NCI-H82 treated with DMSO at 0.1 percent for 48 hours (cell line): Measurements from ENCODE around the gene ADAMTSL4.

Experiments
- DNase-seq: peaks from one replicate; lab custom pipeline; 2025; ENCODE audit not compliant: unreplicated experiment; lab: John Stamatoyannopoulos, UW

ADAMTSL4 gene

DNA sequence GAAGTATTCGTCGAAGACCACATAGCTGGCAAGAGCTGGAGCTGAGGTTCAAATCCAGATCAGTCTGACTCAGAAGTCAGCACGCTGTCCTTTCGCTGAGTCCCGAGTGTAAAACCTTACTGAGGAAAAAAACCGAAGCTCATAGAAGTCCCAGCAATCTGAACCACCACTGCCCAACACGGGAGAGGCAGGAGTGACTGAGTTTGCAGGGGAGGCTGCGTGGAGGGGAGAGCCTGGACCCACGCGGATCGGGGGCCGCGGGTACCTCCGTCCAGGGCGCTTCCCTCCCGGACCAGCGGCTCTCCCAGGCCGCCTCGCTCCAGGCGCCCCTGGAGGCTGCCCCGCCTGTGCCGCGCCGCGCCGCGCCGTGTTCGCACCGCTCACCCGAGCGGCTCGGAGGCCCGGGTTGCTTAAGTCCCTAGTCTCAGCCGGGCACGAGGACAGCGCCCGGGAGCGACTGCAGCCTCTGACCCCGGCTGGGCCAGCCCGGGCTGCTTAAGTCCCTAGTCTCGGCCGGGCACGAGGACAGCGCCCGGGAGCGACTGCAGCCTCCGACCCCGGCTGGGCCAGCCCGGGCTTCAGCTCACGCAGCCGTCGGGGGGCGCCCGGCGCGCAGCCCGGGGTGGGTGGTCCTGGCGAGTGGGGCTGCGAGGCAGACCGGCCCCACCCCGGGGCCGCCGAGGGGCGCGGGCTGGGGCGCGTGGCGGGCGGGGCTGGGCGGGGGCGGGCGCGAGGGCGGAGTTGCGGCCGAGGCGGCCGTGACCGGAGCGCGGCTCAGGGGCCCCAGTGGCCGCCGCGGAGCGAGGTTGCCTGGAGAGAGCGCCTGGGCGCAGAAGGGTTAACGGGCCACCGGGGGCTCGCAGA is at the start of gene ADAMTSL4:
TSS of gene ADAMTSL4 (plus strand) at position 777 of the 864 bp plus-strand sequence. CDS start 2,881 bp downstream, outside the sequence.
- DNase-seq, result no peak

DNA sequence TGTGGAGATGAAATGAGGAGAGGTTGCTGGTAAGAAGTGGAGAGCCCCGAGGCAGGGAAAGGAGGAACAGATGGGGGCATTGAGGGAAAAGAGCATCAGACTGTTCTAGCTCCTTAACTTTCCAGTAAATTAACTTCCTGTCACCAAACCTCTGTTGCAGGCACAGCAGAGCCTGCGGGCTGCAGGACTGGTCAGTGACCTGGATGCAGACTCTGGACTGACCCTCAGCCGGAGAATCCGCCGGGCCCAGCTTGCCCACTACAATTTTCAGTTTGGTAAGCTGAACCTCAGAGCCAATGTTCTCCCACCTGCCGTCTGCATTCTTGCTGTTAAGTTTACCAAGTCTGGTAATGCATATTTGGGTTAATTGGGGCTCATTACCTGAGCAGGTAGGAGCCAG is 43.8 kb upstream of the ADAMTSL4 start:
- no peak for DNase-seq

DNA sequence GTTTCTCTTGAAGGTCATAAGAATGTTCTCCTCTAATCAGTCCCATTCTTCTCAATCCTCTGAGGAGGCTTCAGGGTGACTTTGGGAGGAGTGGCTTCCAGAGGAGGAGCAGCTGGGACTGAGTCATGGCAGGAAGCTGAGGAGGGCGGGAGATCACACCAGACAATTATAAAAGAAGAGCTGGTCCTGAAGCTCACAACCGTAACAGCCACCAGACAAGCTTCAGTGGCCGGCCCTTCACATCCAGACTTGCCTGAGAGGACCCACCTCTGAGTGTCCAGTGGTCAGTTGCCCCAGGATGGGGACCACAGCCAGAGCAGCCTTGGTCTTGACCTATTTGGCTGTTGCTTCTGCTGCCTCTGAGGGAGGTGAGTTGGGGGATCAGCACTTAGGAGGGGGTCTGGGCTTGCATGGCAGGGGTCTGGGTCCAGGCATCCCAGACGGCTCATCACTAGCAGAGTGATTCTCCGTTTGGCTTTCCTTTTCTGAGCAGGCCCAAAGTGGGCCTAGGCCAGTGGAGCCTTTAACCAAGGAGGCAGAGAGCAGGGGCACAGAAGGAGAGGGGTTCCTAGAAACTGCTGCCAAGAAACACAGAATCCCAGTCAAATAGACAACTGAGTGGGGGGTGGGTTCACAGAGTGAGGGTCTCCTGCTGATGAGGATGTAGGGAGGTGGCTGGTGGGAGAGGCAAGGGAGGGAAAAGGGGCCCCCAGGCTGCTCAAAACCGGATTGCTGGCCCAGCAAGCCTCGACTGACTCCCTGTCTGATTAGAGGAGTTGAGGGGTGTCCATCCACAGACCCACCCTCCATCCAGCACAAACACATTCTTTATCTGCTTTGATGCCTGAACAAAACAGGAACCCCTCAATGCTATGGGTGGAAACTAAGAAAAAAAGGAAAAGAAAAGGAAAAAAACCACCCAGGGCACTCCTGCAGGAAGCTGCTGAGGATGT is 41.0 kb upstream of the ADAMTSL4 start, which contains the start of gene ECM1:
TSS of gene ECM1 (plus strand) at position 198 of the 953 bp plus-strand sequence. CDS start at position 299, 101 bp downstream.
- DNase-seq, result no peak

DNA sequence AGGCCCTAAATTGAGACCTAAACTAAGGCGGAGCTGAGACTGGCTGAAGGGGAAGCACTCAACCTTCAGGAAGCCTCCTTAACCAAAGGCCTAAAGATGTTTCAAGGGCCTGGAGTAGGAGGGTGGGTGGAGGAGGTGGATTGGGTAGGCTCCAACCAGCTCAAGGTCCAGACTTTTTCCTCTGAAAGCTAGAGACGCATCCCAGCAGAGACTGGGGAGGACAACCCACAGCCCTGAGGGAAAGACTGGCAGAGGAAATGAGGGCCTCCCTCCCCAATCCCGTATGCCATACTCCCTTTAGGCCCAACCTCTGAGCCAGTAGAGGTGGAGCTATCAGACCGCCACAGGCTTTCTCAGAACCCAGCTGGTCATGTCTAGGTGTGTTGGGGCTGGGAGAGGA is 40.2 kb upstream of the ADAMTSL4 start:
- DNase-seq, result no peak

DNA sequence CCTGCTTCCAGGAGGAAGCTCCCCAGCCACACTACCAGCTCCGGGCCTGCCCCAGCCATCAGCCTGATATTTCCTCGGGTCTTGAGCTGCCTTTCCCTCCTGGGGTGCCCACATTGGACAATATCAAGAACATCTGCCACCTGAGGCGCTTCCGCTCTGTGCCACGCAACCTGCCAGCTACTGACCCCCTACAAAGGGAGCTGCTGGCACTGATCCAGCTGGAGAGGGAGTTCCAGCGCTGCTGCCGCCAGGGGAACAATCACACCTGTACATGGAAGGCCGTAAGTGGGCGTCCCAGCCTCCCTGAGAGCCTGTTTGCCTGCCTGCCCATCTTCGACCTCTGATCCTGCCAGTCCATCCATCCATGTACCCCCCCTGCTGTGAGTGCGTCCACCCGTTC is 37.7 kb upstream of the ADAMTSL4 start:
- no peak for DNase-seq

DNA sequence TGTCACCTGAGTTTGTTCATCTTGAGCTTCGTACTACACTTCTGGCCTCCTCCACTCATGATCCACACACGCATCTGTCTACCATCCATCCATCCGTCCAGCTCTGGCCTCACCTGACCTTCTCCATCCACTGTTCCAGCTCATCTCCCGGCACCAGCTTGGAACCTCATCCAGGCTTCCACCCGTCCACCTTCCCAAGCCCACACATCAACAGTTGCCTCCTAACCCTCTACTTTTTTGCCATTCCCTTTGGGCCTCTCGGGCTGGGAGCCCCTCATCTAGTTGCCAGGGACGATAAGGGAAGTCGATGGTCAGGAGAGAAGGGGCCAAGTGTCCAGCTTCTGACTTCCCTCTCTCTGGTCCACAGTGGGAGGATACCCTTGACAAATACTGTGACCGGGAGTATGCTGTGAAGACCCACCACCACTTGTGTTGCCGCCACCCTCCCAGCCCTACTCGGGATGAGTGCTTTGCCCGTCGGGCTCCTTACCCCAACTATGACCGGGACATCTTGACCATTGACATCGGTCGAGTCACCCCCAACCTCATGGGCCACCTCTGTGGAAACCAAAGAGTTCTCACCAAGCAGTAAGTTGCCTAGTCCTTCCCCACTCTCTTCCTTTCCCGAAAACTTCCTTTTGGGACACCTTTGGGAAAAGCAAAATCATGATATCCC is 37.1 kb upstream of the ADAMTSL4 start:
- DNase-seq, result no peak

DNA sequence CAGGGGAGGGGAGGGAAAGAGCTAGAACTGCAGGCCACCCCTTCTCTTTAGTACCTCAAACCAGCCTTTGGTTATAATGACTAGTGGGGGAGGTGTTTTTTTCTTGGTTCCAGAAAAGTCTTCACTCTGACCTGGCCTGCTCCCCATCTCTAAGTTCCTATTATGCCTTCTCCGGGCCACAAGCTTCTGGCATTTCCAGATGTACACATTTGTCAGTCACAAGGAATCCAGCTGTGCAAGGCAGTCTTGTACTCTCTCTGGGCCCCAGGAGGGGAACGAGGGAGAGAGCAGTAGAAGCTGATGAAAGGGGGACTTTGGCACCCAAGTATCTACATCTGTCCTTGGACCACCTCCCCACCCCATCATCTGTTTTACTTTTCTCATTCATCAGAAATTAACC is 36.4 kb upstream of the ADAMTSL4 start:
- DNase-seq, result no peak

DNA sequence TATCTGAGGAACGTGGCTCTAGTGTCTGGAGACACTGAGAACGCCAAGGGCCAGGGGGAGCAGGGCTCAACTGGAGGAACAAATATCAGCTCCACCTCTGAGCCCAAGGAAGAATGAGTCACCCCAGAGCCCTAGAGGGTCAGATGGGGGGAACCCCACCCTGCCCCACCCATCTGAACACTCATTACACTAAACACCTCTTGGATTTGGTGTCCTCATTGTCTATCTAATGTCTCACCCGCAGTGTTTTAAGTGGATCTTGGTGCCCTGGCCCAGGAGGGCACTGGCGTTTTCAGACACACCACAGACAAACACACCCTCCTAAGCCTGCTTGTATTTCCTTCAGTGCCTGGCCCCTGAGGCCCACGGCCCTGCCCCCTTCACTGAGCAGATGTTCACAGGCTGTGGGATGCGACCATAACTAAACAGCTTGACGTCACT is 35.8 kb upstream of the ADAMTSL4 start:
- DNase-seq, result peak; percentile 34

DNA sequence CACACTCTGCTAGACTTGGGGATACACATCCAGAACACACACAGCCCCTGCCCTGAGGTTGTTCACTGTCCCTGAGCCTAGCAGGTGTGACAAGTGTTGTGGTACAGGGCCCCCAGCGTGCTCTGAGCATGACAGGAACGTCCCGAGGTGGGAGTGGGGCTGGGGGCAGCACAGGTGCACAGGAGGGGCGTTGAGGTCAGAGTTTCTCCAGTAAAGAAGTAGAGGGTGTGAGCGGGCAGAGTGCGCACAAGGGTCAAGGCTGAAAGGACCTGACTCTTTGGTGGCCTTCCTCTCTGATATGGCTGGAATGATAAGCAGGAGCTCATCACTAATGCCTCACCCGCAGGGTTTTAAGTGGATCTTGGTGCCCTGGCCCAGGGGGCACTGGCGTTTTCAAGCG is 34.9 kb upstream of the ADAMTSL4 start:
- no peak for DNase-seq

DNA sequence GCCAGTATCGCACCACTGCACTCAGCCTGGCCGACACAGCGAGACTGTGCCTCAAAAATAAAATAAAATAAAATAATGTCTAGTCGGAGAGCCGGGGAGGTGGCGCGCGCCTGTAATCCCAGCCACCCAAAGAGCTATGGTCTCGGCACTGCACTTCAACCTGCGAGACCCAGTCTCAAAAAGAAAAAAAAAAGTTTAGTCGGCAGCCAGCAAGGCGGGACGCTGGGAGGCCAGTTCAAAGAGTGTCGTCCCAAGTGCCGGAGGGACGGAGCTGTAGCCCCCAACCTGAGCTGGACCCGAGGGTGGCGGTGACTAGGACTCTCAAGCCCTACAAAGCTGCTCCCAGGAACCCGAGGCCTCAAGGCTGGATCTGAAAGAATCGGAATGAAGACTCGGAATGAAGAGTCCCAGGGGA is 34.3 kb upstream of the ADAMTSL4 start:
- DNase-seq, result no peak

DNA sequence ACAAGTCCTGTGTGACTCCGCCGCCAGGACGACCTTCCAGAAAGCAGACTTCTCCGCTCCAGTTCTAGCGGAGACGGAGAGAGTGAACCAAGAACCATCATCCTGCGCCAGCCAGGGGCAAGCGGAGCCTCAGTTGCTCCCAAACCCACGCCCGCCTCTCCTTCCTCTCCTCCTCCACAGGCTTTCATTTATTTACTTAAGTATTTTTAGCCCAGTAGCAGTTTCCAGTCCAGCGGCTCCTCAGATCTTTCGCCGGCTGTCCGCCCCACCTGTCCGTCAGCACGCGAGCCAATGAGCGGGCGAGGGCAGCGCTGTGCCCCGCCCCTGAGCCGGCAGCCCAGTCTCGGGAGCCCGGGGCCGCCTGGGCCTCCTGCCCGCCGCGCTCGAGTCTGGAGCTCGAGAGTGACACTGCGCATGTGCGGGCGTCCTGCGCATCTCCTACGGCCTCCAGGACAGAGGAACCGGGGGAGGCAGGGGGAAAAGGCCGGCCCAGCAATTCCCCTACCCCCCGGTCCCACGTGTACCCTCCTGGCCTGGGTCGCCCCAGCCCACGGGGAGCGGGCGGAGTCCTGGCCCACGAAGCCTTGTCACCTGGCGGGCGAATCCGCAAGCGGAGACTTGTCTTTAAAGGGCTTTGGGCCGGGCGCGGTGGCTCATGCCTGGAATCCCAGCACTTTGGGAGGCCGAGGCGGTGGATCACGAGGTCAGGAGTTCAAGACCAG is 33.7 kb upstream of the ADAMTSL4 start, which contains the start of gene FALEC:
TSS of gene FALEC (plus strand) at position 425 of the 722 bp plus-strand sequence.
- peak; percentile 95 for DNase-seq

DNA sequence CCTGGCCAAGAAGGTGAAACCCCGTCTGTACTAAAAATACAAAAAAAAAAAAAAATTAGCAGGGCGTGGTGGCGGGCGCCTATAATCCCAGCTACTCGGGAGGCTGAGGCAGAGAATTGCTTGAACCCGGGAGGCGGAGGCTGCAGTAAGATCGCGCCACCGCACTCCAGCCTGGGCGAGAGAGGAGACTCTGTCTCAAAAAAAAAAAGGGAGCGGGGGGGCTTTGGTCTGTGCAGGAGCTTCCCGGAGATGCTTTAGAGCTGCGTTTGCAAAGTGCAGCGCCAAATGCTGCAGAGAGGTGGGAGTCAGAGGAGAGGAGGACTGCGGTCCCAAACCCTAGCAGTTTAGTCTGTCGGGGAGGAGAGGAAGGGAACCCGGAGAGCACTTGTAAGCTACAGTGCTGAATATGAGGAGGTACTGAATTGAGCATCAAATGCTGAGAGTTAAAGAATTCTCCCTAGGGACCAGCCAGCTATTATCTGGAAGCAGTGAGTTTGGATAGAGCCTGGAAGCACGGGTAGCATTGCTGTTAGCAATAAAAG is 33.1 kb upstream of the ADAMTSL4 start:
- peak; percentile 23 for DNase-seq

DNA sequence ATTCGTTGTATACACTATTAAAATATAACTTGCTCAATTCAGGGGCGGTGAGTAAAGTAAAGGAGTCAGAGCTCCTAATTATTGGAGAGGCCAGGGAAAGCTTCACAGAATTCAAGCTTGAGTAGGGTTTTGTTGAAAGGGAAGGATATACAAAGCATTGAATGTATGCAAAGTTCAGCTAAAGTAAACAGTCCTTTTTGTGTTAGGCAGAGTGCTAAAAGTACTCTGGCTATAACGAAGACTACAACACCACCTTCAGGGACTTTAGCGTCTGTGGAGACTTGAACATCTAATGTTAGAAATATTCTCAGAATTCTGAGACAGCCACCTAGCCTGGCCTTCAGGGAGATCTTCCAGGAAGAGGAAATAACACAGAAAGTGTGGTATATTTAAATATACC is 32.6 kb upstream of the ADAMTSL4 start:
- DNase-seq, result no peak

DNA sequence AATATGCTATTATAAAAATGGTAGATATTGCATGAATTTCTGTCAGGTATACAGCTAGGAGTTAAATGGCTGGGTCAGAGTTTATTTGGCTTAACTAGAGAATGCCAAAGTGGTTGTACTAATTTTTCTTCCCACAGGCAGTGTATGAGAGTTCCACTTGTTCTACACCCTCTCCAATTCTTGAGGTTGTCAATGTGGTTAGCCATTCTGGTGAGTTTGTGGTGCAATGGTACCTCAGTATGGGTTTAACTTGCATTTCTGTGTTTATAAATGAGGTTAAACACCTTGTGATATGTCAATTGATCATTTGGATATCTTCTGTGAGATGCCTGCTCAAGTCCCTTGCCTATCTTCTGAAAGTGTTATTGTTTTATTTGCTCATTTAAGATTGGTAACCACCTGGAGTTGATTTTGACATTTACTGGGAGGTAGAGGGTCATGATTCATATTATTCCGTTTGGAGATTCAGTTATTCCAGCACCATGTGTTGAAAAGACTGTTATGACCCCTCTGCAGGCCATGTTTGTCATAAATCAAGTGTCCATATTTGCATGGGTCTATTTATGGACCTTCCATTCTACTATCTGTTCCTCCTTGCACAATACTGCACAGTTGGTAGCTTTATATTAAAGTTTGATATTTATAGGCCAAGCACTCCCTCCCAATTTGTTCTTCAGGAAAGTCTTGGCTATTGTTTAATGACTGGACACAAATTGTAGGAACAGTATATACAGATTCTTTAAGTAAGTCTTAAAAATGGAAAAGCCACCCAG is 27.8 kb upstream of the ADAMTSL4 start:
- no peak for DNase-seq

DNA sequence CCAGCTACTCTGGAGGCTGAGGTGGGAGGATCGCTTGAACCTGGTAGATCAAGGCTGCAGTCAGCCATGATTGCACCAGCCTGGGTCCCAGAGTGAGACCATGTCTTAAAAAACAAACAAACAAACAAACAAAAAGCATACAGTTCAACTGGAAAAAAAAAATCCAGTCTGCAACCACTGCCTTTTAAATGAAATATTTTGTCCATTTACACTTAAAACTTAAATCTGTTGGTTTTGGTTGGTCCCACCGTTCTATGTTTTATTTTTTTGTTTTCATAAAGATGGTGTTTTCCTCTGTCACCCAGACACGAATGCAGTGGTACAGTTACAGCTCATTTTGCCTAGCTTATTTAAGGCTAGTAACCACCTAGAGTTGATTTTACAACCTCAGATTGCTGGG is 23.9 kb upstream of the ADAMTSL4 start:
- DNase-seq, result no peak

DNA sequence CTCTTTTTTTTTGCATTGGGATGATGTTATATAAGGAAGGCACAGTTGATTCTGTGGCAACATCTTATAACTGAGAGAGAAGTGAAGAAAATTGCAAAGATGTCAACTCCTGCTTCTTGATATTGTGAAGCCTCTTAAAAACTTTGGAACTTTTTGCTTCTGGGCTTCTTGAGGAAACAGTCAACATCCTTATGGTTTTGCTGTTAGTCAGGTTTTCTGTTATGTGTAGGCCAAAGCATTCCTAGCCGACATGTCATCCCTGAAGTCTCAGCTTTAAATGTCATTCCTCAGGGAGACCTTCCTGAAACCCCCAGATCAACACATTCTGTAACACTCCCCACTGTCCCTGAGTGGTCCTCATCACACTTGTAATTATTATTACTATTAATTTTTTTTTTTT is 21.0 kb upstream of the ADAMTSL4 start:
- DNase-seq, result no peak

DNA sequence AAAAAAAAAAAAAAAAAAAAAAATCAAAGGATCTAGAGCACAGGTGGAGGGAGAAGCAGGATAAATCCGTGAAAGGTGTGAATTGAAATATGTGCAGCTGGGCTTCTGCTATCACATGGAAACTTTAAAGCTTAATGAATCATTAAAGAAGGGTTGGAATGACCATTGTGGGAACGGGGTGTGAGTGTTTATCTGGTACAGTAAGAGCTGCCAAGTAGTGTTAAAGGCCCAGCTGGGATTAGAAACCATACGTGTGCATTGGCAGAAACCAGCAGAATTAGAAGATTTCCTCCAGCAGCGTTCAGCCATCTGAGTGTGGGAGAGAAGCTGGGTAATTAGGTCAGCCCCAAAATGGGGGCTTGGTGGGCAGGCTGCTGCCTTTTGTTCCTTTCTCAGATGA is 20.2 kb upstream of the ADAMTSL4 start:
- no peak for DNase-seq

DNA sequence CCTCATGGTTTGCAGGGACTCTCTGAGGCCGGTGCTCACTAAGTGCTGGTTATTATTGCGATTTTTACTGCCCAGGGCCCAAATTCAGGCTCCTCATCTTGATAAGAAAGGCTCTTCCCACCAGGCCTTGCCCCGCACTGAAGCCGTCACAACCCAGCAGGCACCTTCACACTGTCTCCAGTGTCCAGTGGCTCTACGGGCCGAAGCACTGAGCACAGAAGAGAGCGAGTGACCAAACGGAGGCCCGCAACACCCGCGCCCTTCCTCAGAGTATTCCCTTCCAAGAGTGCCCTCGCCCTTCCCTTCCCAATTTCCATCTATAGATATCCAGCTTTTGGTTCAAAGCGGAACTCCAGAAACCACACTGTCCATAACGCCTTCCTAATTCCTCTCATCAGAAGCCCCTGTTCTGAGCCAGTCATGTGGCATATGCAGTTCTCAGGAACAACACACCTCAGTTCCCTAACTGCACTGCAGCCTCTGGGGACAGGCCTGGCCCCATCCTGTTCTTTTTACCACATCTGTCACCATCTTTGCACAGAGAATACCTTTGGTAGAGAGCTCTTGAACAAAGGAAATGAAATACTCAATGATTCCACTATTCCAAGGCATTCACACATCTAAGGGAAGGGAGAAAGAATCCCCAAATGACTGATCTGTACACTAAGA is 18.6 kb upstream of the ADAMTSL4 start:
- no peak for DNase-seq

DNA sequence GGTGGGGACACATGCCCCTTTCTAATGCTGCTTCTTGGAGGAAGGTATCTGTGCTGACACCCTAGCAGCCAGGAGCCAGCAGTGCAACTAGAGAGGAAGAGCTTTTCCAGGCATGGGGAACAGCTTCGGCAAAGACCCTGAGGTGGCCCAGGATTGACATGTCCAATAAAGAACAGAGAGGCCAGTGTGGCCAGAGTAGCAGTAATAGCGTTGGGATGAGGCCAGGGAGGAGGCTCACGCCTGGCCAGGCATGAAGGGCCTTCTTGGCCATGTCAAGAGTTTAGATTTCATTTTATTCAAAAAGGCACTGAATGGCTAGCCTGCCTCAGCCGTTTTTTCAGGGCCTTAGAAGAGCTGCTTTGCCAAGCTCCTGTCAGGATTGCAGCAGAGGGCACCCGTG is 16.3 kb upstream of the ADAMTSL4 start:
- no peak for DNase-seq
